NCI-H82 (cell line): ENCODE results near the gene ABCC1.
A peak's percentile ranks its signal among the peaks of the same experiment; 100 is the strongest.

Source experiments
- DNase-seq: peaks from one replicate; lab custom pipeline; 2025; lab: John Stamatoyannopoulos, UW

ABCC1 gene

GRCh38 chr16:16021020-16021419, 71.6 kb downstream of the ABCC1 start:
- DNase-seq = no peak

DNA sequence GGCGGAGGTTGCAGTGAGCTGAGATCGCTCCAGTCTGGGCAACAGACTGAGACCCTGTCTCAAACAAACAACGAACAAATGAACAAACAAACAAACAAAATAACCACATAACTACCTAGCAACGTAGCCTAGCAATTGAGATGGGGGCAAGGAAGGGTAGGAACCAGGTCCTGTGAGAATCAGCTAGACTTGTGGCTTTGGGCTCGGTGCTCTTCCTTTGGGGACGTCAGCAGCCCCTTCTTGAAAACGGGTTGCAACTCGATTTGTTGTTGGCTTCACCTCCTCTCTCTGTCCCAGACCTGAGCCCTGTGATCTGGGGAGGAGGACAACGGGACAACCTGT, 72.2 kb downstream of the ABCC1 start:
- no peak for DNase-seq

- peak; percentile 70 for DNase-seq
Measured at GRCh38 chr16:16021988-16022682, 72.7 kb downstream of the ABCC1 start.

GRCh38 chr16:16022683-16023064, 73.3 kb downstream of the ABCC1 start:
- DNase-seq = no peak

DNA sequence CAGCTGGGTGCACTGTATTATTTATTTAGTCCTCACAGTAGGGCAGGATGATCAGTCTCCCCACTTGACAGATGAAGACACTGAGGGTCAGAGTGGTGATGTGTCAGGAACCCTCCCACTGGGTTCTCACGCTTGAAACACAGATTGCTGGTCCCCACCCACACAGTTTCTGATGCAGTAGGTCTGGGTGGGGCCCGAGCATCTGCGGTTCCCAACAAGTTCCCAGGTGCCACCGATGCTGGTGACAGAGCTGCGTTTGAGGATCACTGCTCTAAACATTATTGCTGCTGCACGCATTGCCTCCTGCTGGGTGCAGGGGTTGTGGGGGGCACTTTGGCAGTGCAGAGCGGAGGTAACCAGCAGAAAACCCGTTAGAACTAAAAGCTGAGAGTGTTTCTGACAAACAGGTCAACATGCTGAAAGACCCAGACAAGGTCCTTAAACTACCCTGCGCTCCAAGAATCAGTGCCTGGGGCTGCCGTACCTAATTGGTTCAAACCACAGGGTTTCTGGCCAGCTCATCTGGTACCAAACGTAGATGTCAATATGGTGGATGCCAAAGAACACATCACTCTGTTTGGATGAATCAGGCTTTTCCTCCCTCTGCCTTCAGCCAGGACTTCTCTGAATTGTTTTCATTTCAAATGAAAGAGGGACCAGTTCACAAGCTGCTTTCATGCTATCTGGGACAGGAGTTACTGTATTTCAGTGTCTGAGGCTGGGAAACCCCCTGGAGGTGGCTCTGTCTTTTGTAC, 76.0 kb downstream of the ABCC1 start:
- DNase-seq = no peak

- DNase-seq = no peak
Measured at GRCh38 chr16:16027728-16028310, 78.4 kb downstream of the ABCC1 start.

DNA sequence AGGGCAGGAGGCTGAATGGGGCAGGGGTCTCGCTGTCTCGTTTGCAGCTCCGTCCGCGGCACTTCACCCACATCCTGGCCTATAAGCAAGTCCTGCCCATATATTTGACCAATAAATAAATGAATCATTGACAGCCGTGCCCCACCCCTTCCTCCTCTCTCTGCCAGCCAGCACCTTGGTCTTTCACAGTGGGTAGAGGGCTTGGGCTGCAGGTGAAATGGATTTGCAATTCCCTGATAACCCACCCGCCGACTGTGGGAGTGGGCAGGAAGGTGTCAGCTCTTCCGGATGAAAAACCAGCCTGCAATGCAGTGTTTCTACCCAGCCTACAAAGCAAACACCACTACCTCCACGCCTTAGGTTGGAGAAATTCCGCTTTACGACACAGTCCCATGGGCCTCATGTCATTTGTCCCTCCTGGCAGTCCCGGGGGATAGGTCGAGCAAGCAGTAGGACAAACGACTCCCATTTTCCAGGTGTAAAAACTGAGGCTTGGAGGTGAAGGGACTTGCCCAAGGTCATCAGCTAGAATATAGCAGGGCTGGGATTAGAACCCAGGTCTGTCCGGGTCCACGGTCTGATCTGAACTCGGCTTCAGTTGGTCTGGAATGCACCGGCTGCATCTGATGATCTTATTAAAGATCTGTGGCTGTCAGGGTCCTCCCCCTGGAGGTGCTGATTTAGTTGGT, 79.0 kb downstream of the ABCC1 start:
- DNase-seq = no peak

GRCh38 chr16:16029431-16030011, 80.1 kb downstream of the ABCC1 start:
- DNase-seq = no peak

DNA sequence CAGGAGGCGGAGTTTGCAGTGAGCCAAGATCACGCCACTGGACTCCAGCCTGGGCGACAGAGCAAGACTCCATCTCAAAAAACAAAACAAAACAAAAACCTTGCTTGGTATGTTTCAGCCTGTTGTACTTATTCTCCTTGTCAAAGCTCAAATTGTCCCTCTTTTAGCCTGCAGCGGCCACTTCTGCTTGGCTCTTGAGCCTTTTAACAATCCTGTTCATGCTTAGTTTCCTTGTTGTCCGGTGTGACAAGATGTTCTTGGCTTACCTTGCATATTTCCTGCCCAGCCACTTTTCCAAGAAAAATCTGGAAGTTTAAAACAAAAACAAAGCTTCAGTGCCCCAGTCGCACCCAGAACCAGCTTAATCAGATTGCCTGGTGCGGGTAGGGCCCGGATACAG, 81.0 kb downstream of the ABCC1 start:
- DNase-seq = no peak

DNA sequence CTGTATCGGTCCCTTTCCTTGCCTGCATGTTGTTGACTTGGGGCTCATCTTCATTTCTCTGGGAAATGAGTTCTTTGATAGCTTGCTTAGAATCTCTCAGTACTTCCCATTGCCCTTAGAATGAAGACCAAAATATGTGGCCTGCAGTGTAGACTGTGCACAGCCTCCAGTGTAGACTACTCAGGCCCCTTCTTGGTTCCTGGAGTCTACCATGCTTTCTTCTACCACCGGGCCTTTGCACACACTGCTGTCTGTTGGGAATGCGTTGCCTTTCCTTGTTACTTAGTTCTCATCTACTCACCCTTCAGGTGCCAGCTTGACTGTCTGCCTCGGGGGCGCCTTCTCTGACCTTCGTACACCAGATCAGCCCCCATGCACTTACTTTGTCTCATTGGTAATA, 82.0 kb downstream of the ABCC1 start:
- DNase-seq = no peak

GRCh38 chr16:16032271-16032979, 83.0 kb downstream of the ABCC1 start:
- no peak for DNase-seq

GRCh38 chr16:16033208-16033717, 83.8 kb downstream of the ABCC1 start:
- DNase-seq = no peak

- no peak for DNase-seq
Measured at GRCh38 chr16:16036359-16036792, 87.0 kb downstream of the ABCC1 start.

- DNase-seq = no peak
Measured at GRCh38 chr16:16037521-16037920, 88.1 kb downstream of the ABCC1 start.

DNA sequence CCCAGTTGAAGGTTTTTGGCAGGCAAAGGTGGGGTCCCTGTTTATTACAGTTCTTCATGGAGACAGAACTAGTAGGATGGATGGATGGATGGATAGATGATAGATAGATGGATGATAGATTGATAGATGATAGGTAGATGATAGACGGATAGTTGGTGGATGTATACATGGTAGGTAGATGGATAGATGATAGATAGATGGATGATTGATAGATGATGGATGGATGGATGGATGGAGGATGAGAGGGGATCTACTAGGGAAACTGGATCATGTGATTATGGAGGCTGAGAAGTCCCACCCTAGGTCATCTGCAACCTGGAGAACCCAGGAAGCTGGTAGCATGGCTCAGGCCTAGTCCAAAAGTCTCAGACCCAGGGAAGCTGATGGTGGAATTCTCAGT, 88.6 kb downstream of the ABCC1 start:
- no peak for DNase-seq

DNA sequence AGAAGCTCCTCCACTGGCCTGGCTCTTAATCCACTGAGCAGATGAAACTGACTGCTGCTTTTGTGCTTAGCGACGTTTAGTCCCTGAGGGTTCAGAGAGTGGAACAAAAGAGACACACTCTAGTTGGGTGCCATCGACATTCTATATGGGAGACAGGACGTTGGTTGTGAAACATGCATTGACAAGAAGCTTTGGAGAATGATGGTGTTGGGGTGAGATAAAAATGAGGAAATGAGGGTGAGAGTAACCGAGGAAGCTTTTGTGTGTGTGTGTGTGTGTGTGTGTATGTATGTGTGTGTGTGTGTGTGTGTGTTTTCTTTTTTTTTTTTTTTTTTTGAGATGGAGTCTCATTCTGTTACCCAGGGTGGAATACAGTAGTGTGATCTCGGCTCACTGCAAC, 89.5 kb downstream of the ABCC1 start:
- DNase-seq = no peak

- DNase-seq = no peak
Measured at GRCh38 chr16:16041196-16041892, 91.9 kb downstream of the ABCC1 start.

DNA sequence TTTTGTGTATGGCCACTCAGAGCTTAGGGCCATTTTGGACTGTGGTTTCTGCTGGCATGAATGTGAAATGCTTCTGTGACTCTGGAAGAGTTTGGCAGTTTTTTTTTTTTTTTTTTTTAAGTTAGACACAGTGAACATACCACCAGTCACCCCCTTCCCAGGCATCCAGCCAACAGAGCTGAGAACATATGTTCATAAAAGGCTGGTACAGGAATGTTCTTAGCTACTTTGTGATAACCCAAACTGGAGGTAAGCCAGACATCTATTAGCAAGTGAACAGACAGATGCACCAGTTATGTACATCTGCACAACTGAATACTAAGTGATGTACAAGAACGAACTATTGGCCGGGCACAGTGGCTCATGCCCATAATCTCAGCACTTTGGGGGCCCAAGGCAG, 92.7 kb downstream of the ABCC1 start:
- no peak for DNase-seq

- no peak for DNase-seq
Measured at GRCh38 chr16:16045296-16045695, 95.9 kb downstream of the ABCC1 start.

DNA sequence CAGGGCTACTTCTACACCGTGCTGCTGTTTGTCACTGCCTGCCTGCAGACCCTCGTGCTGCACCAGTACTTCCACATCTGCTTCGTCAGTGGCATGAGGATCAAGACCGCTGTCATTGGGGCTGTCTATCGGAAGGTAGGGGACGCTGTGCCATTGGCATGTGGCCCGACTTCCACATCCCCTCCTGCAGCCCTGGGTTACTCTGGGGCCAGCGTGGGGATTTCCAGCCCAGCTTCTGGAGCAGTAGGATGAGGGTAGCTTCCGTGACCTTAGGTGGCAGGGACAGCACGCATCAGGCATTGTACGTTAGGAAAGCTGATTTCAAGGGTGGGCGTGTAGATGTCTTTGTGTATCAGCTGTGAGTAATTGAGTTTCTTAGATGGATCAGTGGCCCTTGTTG, 96.5 kb downstream of the ABCC1 start:
- DNase-seq = no peak

GRCh38 chr16:16047761-16048160, 98.3 kb downstream of the ABCC1 start:
- DNase-seq = no peak
